ENCODE measurements around the gene PLCH2.

PLCH2 gene

GRCh38 chr1:2523891-2524609 lies 48.0 kb downstream of the PLCH2 start:
- TF ChIP-seq, protein P1, sequence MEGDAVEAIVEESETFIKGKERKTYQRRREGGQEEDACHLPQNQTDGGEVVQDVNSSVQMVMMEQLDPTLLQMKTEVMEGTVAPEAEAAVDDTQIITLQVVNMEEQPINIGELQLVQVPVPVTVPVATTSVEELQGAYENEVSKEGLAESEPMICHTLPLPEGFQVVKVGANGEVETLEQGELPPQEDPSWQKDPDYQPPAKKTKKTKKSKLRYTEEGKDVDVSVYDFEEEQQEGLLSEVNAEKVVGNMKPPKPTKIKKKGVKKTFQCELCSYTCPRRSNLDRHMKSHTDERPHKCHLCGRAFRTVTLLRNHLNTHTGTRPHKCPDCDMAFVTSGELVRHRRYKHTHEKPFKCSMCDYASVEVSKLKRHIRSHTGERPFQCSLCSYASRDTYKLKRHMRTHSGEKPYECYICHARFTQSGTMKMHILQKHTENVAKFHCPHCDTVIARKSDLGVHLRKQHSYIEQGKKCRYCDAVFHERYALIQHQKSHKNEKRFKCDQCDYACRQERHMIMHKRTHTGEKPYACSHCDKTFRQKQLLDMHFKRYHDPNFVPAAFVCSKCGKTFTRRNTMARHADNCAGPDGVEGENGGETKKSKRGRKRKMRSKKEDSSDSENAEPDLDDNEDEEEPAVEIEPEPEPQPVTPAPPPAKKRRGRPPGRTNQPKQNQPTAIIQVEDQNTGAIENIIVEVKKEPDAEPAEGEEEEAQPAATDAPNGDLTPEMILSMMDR (IDR thresholded peaks at IDR 0.05), result no peak

DNA sequence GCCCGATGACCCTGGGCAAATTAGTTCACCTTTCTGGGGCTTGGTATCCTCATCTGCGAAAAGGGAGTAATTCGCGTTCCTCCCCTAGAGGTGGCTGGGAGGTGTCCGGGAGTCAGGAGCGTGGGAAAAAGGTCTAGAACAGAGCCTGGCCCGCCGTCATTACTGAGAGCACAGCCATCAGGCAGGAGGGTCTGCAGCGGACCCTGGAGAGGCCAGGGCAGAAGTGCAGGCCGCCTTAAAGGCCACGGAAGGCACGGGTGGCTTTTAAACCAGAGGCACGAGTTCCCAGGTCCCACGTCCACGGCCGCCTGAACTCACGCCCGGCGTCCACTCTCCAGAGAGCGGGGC lies 49.5 kb downstream of the PLCH2 start:
- TF ChIP-seq, protein P1 (IDR thresholded peaks at IDR 0.05), result no peak

GRCh38 chr1:2525920-2526823 lies 50.1 kb downstream of the PLCH2 start, which contains the start of gene PANK4:
PANK4 (minus strand) TSS chr1:2526596; CDS start chr1:2526587, 9 bp downstream.
- TF ChIP-seq, protein P1 (IDR thresholded peaks at IDR 0.05), result no peak

DNA sequence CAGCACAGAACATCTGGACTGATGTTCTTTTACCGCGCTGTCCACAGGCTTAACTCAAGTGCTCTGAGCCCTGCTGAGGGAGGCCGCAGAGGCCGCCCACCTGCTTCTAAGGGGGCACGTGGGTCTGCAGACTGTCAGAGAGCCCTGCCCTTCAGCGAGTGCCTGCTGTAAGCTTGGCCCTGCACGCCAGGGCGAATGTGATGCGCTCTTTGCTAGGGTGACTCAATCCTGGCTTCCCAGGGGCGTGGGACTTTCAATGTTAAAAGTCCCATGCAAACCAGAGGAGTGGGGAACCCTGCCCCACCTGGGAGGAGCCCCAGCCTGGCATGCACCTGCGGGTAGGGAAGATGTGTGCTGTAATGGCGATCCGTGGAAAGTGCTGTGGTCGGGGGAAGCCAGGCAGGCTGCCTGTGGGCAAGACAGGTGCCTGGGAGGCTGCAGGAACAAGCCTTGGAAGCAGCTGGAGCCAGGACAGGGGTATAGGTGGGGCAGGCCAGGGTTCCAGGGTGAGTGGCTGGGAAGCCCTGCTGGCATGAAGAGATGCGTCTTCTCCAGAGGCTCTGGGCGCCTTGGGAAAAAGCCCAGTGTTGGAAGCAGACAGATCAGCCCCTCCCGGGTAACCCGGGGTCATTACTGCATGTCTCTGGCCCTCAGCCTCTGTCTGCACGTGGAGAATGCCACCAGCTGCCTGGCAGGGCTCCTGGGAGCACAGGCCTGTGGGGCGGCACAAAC lies 50.9 kb downstream of the PLCH2 start:
- TF ChIP-seq, protein P1 (IDR thresholded peaks at IDR 0.05), result no peak

GRCh38 chr1:2527556-2527860 lies 51.4 kb downstream of the PLCH2 start:
- TF ChIP-seq, protein P1 (IDR thresholded peaks at IDR 0.05), result no peak

GRCh38 chr1:2528016-2528415 lies 51.9 kb downstream of the PLCH2 start:
- TF ChIP-seq, protein P1 (IDR thresholded peaks at IDR 0.05), result no peak

GRCh38 chr1:2528611-2528965 lies 52.5 kb downstream of the PLCH2 start:
- TF ChIP-seq, protein P1 (IDR thresholded peaks at IDR 0.05), result no peak
